ENCODE data around the gene OR13A1.

The OR13A1 gene

DNA sequence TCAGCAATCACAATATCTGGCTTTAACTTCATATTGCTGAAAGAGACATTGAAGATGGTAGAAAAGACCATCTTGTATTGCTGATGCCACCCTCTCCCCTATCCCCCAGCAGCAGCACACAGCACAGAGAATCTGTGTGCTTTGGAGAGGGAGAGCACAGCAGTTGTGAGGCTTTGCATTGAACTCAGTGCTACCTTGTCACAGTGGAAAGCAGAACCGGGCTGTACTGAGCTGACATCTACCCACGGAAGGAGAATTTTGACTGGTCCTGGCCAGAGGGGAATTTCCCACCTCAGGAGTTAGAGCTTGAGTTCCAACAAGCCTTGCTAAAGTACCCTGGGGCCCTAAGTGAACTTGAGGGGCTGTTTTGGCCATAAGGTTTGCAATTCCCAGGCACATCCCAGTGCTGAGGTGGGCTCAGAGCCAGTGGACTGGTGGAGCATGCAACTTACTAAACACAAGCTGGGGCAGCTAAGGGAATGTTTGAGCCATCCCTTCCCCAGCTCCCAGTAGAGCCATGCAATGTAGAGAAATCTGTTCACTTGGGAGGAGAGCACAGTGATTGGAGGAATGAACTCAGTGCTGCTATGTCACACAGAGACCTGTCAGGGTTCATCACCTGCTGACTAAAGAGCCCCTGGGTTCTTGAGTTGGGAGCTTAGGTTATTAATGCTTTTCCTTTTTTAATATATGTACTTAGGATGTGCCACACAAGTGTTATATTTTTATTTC lies 62.1 kb downstream of the OR13A1 start:
- no peak for DNase-seq
- in situ Hi-C loops (cut with HindIII; ENCODE audit: low pct_ligation_motif_present, low pct_unique_long_range_greater_than_20kb, low sequenced_read_pairs), result no loop called here
